Heart right ventricle (tissue), 16 donors: ENCODE results near the gene INPP5A. TPM values are rescaled to one million over a fixed set of nuclear protein-coding genes. Genes with fewer than 3 reads are reported as not detected.
"Not testable (repeated sequence)": the region's sequence is repeated elsewhere in the genome, so short reads cannot be mapped to it uniquely, and the experiment has no call there.

ENCODE experiments used
- ATAC-seq, 8 donors: fragments of 200-7000 bp; cut with Tn5 transposase; one replicate each; pipeline ENCODE4 v1.9.1; 2020; ENCODE audit warnings: mild to moderate bottlenecking in 8 of 8, moderate library complexity in 8 of 8, moderate number of reproducible peaks in 1 of 8
- DNase-seq, 2 donors: peaks; one replicate each; pipeline ENCODE4 v3.0.0-alpha.2; 2020
- H3K27ac ChIP-seq, 10 donors: fragments of 200-600 bp; sonication (generic) in 2 of 10; one replicate each; pipeline versions ENCODE4 v1.5.0 to v1.8.0; 2020 to 2022; ENCODE audit warnings: mild to moderate bottlenecking in 3 of 10
- H3K27me3 ChIP-seq, 7 donors: fragments of 200-600 bp; one replicate each; pipeline ENCODE4 v1.8.0; 2021 to 2022; ENCODE audit warnings: mild to moderate bottlenecking in 2 of 7
- H3K36me3 ChIP-seq, 9 donors: fragments of 200-600 bp; sonication (generic) in 1 of 9; one replicate each; pipeline versions ENCODE4 v1.5.0 to v1.8.0; 2020 to 2022; ENCODE audit warnings: mild to moderate bottlenecking in 2 of 9
- H3K4me1 ChIP-seq, 9 donors: fragments of 200-600 bp; sonication (generic) in 1 of 9; one replicate each; pipeline versions ENCODE4 v1.5.0 to v1.8.0; 2020 to 2022; ENCODE audit warnings: mild to moderate bottlenecking in 4 of 9
- H3K4me3 ChIP-seq, 10 donors: fragments of 200-600 bp; sonication (generic) in 2 of 10; one replicate each; pipeline versions ENCODE4 v1.5.0 to v1.8.0; 2020 to 2022; ENCODE audit warnings: mild to moderate bottlenecking in 7 of 10, moderate library complexity in 2 of 10
- H3K9me3 ChIP-seq, 11 donors: fragments of 200-600 bp in 10 of 11; sonication (generic) in 2 of 11; one replicate each; pipeline versions ENCODE4 v1.5.0 to v1.8.0; 2013 to 2022; ENCODE audit warnings: mild to moderate bottlenecking in 2 of 11, control low read depth in 1 of 11, moderate library complexity in 1 of 11
- WGBS, 2 donors: extraction: QIAGEN DNeasy Blood & Tissue Kit; methylation state at CpG; one replicate each; pipeline ENCODE4 v1.1.7; 2013; ENCODE audit warnings: inconsistent platforms in 1 of 2; 5-methylcytosine and 5-hydroxymethylcytosine counted together
- intact Hi-C, 10 donors: fragments of 100-400 bp; cut with DNase I; formaldehyde crosslinking; loops; one replicate each; pipeline versions ENCODE4 v1.11.1 to v1.14.2; 2022
- polyA plus RNA-seq, 2 donors: library from polyadenylated mRNA; stranded (reverse); fragments of 200-250 nt; gene quantifications; one replicate each; pipeline ENCODE4 v1.2.3, GENCODE V29; 2013
- total RNA-seq, 10 donors: library from RNA; stranded (reverse); fragmentation: NEBNext Ultra II Directional in 3 of 10; extraction: Animal tissue kit (Norgen Biotek cat#: 25700) in 3 of 10; gene quantifications; one replicate each; pipeline versions ENCODE4 v1.2.1 to v1.2.4, GENCODE V29; 2021 to 2023
- TF ChIP-seq, protein P1 (sequence below), 9 donors: fragments of 200-600 bp; sonication (generic) in 2 of 9; IDR thresholded peaks; one replicate each; pipeline versions ENCODE4 v1.5.0 to v1.8.0; 2021 to 2022; ENCODE audit warnings: antibody characterized with exemption in 9 of 9, mild to moderate bottlenecking in 5 of 9, moderate library complexity in 1 of 9
- donor health status: Arrhythmogenic right ventricular cardiomyopathy.
- donor health status: ischemic (EF 13 %, LVEDD 7.1; RV severe dilation, severe dysfunction).
- donor health status: healthy with polysubstance abuse.
- donor health status: DM: no; HTN: yes; CAD: no.
- donor health status: DM: no; HTN: no; CAD: no.
- donor health status: ischemic (EF 25% LVEDD 6.9; RV normal size, moderate dysfunction).
- donor health status: ischemic (EF 25% LVEDD 5.7; RV mildly dilated, moderate dysfunction).
- donor health status: healthy.
- donor health status: DM: yes; HTN: yes; CAD: no.
- donor health status: Ischemic cardiomyopathy.
- donor health status: ischemic (EF 35%, LVEDD 5.7; RV mildly dilated, moderate dysfunction).
- donor health status: nonischemic (EF 11% LVEDD 7.7; RV severe dilation, severe dysfunction).
- donor health status: DM: yes; HTN: yes; CAD: no.
- donor health status: PGD.
- donor health status: ischemic (EF 29% LVEDD 5.4; RV normal size, mild dysfunction).
- donor health status: nonischemic (EF 23%, LVEDD 6.1; RV moderate dilation, normal function).

Gene INPP5A
- total and polyA plus RNA-seq, 12 donors: 30.4 to 122 (median 106) TPM

DNA sequence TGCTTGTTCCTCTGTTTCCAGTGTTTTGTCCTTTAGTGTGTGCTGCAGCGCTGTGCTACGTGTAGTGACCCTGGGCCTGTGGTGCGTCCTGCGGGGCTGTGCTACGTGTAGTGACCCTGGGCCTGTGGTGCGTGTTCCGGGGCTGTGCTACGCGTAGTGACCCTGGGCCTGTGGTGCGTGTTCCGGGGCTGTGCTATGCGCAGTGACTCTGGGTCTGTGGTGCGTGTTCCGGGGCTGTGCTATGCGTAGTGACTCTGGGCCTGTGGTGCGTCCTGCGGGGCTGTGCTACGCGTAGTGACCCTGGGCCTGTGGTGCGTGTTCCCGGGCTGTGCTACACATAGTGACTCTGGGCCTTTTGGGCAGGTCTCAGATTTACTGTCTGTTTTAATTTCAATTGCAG, 60.1 kb downstream of the INPP5A start:
- Histone ChIP-seq H3K4me3 (no peak overlapping the region), H3K27me3 (no peaks in the 10 kb centered on the region), H3K9me3 (peaks cover 0 to 25% (median 0%) of the 10 kb centered on the region in 11 donors), H3K4me1 (peaks cover 8 to 69% (median 39%) of the 10 kb centered on the region in 9 donors), H3K36me3 (no peaks in the 10 kb centered on the region), H3K27ac (no peak overlapping the region)
- DNase-seq: no peak
- intact Hi-C loops: no loop called here
- no peak for ATAC-seq
- TF ChIP-seq, protein P1, sequence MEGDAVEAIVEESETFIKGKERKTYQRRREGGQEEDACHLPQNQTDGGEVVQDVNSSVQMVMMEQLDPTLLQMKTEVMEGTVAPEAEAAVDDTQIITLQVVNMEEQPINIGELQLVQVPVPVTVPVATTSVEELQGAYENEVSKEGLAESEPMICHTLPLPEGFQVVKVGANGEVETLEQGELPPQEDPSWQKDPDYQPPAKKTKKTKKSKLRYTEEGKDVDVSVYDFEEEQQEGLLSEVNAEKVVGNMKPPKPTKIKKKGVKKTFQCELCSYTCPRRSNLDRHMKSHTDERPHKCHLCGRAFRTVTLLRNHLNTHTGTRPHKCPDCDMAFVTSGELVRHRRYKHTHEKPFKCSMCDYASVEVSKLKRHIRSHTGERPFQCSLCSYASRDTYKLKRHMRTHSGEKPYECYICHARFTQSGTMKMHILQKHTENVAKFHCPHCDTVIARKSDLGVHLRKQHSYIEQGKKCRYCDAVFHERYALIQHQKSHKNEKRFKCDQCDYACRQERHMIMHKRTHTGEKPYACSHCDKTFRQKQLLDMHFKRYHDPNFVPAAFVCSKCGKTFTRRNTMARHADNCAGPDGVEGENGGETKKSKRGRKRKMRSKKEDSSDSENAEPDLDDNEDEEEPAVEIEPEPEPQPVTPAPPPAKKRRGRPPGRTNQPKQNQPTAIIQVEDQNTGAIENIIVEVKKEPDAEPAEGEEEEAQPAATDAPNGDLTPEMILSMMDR (IDR thresholded peaks at IDR 0.05): no peak
- whole genome bisulfite sequencing, 2 donors: 96% methylated on average over 21 of the region's 21 CpGs

DNA sequence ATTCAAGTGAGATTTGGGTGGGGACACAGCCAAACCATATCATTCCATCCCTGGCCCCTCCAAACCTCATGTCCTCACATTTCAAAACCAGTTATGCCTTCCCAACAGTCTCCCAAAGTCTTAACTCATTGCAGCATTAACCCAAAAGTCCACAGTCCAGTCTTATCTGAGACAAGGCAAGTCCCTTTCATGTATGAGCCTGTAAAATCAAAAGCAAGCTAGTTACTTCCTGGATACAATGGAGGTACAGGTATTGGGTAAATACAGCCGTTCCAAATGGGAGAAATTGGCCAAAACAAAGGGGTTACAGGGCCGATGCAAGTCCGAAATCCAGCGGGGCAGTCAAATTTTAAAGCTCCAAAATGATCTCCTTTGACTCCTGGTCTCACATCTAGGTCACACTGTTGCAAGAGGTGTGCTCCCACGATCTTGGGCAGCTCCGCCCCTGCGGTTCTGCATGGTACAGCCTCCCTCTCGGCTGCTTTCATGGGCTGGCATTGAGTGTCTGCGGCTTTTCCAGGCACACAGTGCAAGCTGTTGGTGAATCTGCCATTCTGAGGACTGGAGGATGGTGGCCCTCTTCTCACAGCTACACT, 61.5 kb downstream of the INPP5A start:
- WGBS, 2 donors: 93 to 96% methylated on average over 9 of the region's 9 CpGs
- H3K36me3 ChIP-seq, intact Hi-C loops, ATAC-seq, H3K4me3 ChIP-seq, DNase-seq, H3K27ac ChIP-seq, H3K27me3 ChIP-seq: not testable (repeated sequence)
- Histone ChIP-seq H3K4me1 (peaks cover 0 to 65% (median 41%) of the 10 kb centered on the region in 9 donors), H3K9me3 (peaks cover 0 to 25% (median 0%) of the 10 kb centered on the region in 11 donors)

DNA sequence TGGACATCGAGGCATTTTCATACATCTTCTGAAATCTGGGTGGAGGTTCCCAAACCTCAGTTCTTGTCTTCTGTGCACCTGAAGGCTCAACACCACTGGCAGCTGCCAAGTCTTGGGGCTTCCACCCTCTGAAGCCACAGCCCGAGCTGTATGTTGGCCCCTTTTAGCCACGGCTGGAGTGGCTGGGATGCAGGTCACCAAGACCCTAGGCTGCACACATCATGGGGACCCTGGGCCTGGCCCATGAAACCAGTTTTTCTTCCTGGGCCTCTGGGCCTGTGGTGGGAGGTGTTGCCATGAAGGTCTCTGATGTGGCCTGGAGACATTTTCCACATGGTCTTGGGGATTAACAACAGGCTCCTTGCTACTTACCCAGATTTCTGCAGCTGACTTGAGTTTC, 62.1 kb downstream of the INPP5A start:
- peaks cover 0 to 25% (median 0%) of the 10 kb centered on the region in 11 donors for H3K9me3 ChIP-seq
- H3K36me3 ChIP-seq: no peaks in the 10 kb centered on the region
- TF ChIP-seq, protein P1 (IDR thresholded peaks at IDR 0.05): no peak
- no peak overlapping the region for H3K4me3 ChIP-seq
- WGBS, 2 donors: 96 to 98% methylated on average over 3 of the region's 3 CpGs
- no peaks in the 10 kb centered on the region for H3K27me3 ChIP-seq
- DNase-seq (no peak), ATAC-seq (no peak)
- H3K4me1 ChIP-seq: peaks cover 0 to 65% (median 35%) of the 10 kb centered on the region in 9 donors
- intact Hi-C loops: no loop called here
- no peak overlapping the region for H3K27ac ChIP-seq

DNA sequence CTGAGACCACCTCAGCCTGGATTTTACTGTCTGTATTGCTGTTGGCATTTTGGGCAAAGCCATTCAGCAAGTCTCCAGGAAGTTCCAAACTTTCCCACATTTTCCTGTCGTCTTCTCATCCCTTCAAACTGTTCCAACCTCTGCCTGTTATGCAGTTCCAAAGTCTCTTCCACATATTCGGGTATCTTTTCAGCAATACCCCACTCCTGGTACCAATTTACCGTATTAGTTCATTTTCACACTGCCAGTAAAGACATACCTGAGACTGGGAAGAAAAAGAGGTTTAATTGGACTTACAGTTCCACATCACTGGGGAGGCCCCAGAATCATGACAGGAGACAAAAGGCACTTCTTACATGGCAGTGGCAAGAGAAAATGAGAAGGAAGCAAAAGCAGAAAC, 62.8 kb downstream of the INPP5A start:
- Histone ChIP-seq H3K36me3 (no peaks in the 10 kb centered on the region), H3K27ac (no peak overlapping the region), H3K9me3 (peaks cover 0 to 25% (median 0%) of the 10 kb centered on the region in 11 donors), H3K27me3 (no peaks in the 10 kb centered on the region), H3K4me1 (peaks cover 0 to 59% (median 28%) of the 10 kb centered on the region in 9 donors), H3K4me3 (no peak overlapping the region)
- intact Hi-C loops: no loop called here
- ATAC-seq: no peak
- WGBS, 2 donors: 97 to 99% methylated on average over 3 of the region's 3 CpGs
- no peak for DNase-seq
- TF ChIP-seq, protein P1 (IDR thresholded peaks at IDR 0.05): no peak

DNA sequence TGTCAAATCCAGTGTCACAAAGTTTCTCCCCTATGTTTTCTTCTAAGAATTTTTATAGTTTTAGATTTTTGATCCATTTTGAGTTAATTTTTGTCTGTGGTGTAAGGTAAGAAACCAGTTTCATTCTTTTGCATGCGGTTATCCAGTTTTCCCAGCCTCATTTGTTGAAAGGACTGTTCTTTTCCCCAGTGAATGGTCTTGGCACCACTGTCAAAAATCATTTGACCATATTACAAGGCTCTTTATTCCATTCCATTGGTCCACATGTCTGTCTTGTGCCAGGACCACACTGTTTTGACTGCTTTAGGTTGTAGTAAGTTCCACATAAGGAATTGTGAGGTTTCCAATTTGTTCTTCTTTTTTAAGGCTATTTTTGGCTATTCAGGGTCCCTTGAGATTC, 64.0 kb downstream of the INPP5A start:
- H3K9me3 ChIP-seq: peaks cover 0 to 25% (median 0%) of the 10 kb centered on the region in 11 donors
- TF ChIP-seq, protein P1 (IDR thresholded peaks at IDR 0.05): no peak
- no peak overlapping the region for H3K4me3 ChIP-seq
- H3K27me3 ChIP-seq: no peaks in the 10 kb centered on the region
- WGBS, 2 donors: 76 to 77% methylated on average over 1 of the region's 1 CpG
- ATAC-seq: no peak
- H3K36me3 ChIP-seq: no peaks in the 10 kb centered on the region
- peaks cover 1 to 59% (median 31%) of the 10 kb centered on the region in 9 donors for H3K4me1 ChIP-seq
- no peak overlapping the region for H3K27ac ChIP-seq
- no peak for DNase-seq
- intact Hi-C loops: no loop called here
